ENCODE data around the gene LY6G5B. TPM values are rescaled to one million over a fixed set of nuclear protein-coding genes. Genes with fewer than 3 reads are reported as not detected.

LY6G5B gene
- total and polyA plus RNA-seq, 4 experiments from 2014 or later: 0.98 to 39.8 (median 39.3) TPM; not detected in 1

- Histone ChIP-seq H3K36me3 (ENCODE audit: insufficient read depth, low read length) (peaks cover 62% of the 10 kb centered on the region), H3K27ac (ENCODE audit: low read depth, low read length) (no peak overlapping the region), H3K4me3 (ENCODE audit: low read length in 2 of 2) (no peak overlapping the region), H3K9me3 (ENCODE audit: control insufficient read depth in 1 of 2, low read length in 2 of 2) (no peaks in the 10 kb centered on the region), H3K4me1 (ENCODE audit: insufficient read depth, low read length) (no peaks in the 10 kb centered on the region), H3K27me3 (ENCODE audit: insufficient read depth, low read length) (no peaks in the 10 kb centered on the region)
- no peaks in the 10 kb centered on the region for H3K27me3 Mint-ChIP-seq
- intact Hi-C loops (cut with micrococcal nuclease): no loop called here
- H3K9me3 Mint-ChIP-seq: no peaks in the 10 kb centered on the region
- ChIA-PET CTCF (ENCODE audit: partially characterized antibody) (interaction anchor here (1.0 to 1.3 kb wide), 5 partner anchors 32 to 185 kb away, joined by 3 to 4 read pairs (median 3); partner anchors contain the start of gene MPIG6B), POLR2A (ENCODE audit: partially characterized antibody) (interaction anchor here (1.0 to 1.6 kb wide), 3 partner anchors 11 to 173 kb away, joined by 3 to 4 read pairs (median 3); no protein-coding TSS in a partner anchor)
- H3K4me3 Mint-ChIP-seq: no peak overlapping the region
- no peak for DNase-seq
- peaks cover 0 to 3% (median under 1%) of the 10 kb centered on the region in 4 donors for H3K4me1 Mint-ChIP-seq
- H3K27ac Mint-ChIP-seq: peak overlapping the region in 3 of 7 donors; percentile 61 to 83 (median 77)
- H3K36me3 Mint-ChIP-seq: peaks cover 24 to 70% of the 10 kb centered on the region in 2 donors
Measured at GRCh38 chr6:31691078-31691463, 21.3 kb downstream of the LY6G5B start.

DNA sequence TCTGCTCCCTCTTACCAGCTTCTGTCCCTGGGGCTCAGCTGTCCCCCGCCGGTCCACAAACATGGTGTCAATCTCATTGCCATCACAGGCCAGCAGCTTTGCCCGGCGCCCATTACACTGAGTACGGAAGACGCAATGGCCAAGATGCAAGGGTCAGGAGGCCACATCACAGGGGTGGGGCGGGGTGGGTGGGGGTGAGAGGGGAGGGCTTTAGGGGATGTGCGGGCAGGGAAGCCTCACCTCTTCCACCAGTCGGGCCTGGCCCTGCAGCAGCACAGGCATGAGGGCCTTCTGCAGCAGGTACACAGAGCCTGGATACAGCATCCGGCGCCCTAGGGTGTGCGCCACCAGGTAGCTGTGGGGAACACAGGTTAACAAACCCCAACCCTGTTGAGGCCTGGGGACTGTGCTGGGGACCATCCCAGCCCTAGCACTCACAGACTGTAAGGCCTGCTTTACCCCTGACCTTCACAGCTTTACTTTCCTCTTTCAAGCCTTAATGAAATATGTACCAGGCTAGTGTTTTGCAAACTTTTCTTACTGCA is 21.9 kb downstream of the LY6G5B start:
- H3K36me3 ChIP-seq (ENCODE audit: insufficient read depth, low read length): peaks cover 63% of the 10 kb centered on the region
- Mint-ChIP-seq H3K9me3 (no peaks in the 10 kb centered on the region), H3K4me3 (no peak overlapping the region), H3K4me1 (peaks cover 0 to 3% (median under 1%) of the 10 kb centered on the region in 4 donors), H3K27ac (peak overlapping the region in 1 of 7 donors; percentile 21), H3K36me3 (peaks cover 22 to 69% of the 10 kb centered on the region in 2 donors), H3K27me3 (no peaks in the 10 kb centered on the region)
- ChIA-PET CTCF (ENCODE audit: partially characterized antibody) (interaction anchor here (1.1 to 1.3 kb wide), 4 partner anchors 31 to 144 kb away, joined by 3 to 4 read pairs (median 3); partner anchors contain the start of gene MPIG6B), POLR2A (ENCODE audit: partially characterized antibody) (interaction anchor here (1.0 to 1.4 kb wide), 3 partner anchors 11 to 132 kb away, joined by 3 read pairs; no protein-coding TSS in a partner anchor)
- no peak overlapping the region for H3K27ac ChIP-seq (ENCODE audit: low read depth, low read length)
- no peaks in the 10 kb centered on the region for H3K9me3 ChIP-seq (ENCODE audit: control insufficient read depth in 1 of 2, low read length in 2 of 2)
- H3K4me1 ChIP-seq (ENCODE audit: insufficient read depth, low read length): no peaks in the 10 kb centered on the region
- DNase-seq: no peak
- intact Hi-C loops (cut with micrococcal nuclease): no loop called here
- no peaks in the 10 kb centered on the region for H3K27me3 ChIP-seq (ENCODE audit: insufficient read depth, low read length)
- no peak overlapping the region for H3K4me3 ChIP-seq (ENCODE audit: low read length in 2 of 2)

- Mint-ChIP-seq H3K4me3 (no peak overlapping the region), H3K27ac (peak overlapping the region in 5 of 7 donors; percentile 7 to 63 (median 27)), H3K4me1 (peaks cover 2 to 4% (median 2%) of the 10 kb centered on the region in 4 donors), H3K36me3 (peaks cover 25 to 70% of the 10 kb centered on the region in 2 donors), H3K27me3 (no peaks in the 10 kb centered on the region), H3K9me3 (no peaks in the 10 kb centered on the region)
- POLR2A ChIA-PET (ENCODE audit: partially characterized antibody): interaction anchor here (1.0 to 3.0 kb wide), 4 partner anchors 10 to 182 kb away, joined by 3 to 15 read pairs (median 4); partner anchors contain the start of gene ABHD16A
- Histone ChIP-seq H3K9me3 (ENCODE audit: control insufficient read depth in 1 of 2, low read length in 2 of 2) (no peaks in the 10 kb centered on the region), H3K27me3 (ENCODE audit: insufficient read depth, low read length) (no peaks in the 10 kb centered on the region), H3K4me1 (ENCODE audit: insufficient read depth, low read length) (peaks cover 2% of the 10 kb centered on the region), H3K4me3 (ENCODE audit: low read length in 2 of 2) (no peak overlapping the region), H3K36me3 (ENCODE audit: insufficient read depth, low read length) (peaks cover 65% of the 10 kb centered on the region), H3K27ac (ENCODE audit: low read depth, low read length) (no peak overlapping the region)
- intact Hi-C loops (cut with micrococcal nuclease): no loop called here
- CTCF ChIA-PET (ENCODE audit: partially characterized antibody): interaction anchor here (1.1 kb wide), 1 partner anchor 78 kb away, joined by 3 read pairs; no protein-coding TSS in a partner anchor
- DNase-seq: no peak
Measured at GRCh38 chr6:31692353-31692752, 22.6 kb downstream of the LY6G5B start.

DNA sequence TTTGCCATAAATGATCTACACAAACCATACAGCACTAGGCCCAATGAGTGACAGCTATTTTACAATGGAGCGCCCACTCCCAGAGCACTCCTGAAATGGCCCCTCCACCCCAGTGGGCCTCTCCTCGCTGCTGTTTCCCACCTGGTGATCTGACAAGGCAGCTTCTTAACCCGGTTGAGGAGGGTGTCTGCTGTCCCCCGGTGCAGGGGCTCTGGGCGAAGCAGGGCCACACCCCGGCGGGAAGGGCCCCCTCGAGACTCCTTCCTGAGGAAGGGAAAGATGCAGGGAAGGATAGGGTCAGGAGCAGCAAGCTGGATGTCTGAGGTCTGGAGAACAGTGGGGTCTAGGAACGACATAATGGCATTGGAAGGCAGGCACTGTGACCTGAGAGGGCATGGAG is 23.1 kb downstream of the LY6G5B start:
- peaks cover 29 to 70% of the 10 kb centered on the region in 2 donors for H3K36me3 Mint-ChIP-seq
- no peak overlapping the region for H3K27ac ChIP-seq (ENCODE audit: low read depth, low read length)
- H3K4me1 ChIP-seq (ENCODE audit: insufficient read depth, low read length): peaks cover 7% of the 10 kb centered on the region
- DNase-seq: no peak
- H3K27me3 ChIP-seq (ENCODE audit: insufficient read depth, low read length): no peaks in the 10 kb centered on the region
- no peaks in the 10 kb centered on the region for H3K27me3 Mint-ChIP-seq
- POLR2A ChIA-PET (ENCODE audit: partially characterized antibody): interaction anchor here (1.0 to 3.0 kb wide), 2 partner anchors 10 to 182 kb away, joined by 5 to 15 read pairs; partner anchors contain the start of gene ABHD16A
- no peak overlapping the region for H3K4me3 Mint-ChIP-seq
- peak overlapping the region in 2 of 7 donors; percentile 48 to 84 for H3K27ac Mint-ChIP-seq
- CTCF ChIA-PET (ENCODE audit: partially characterized antibody): interaction anchor here (1.0 to 1.1 kb wide), 2 partner anchors 12 to 77 kb away, joined by 3 to 4 read pairs; partner anchors contain the start of gene LY6G5C
- no peak overlapping the region for H3K4me3 ChIP-seq (ENCODE audit: low read length in 2 of 2)
- peaks cover 65% of the 10 kb centered on the region for H3K36me3 ChIP-seq (ENCODE audit: insufficient read depth, low read length)
- intact Hi-C loops (cut with micrococcal nuclease): no loop called here
- H3K4me1 Mint-ChIP-seq: peaks cover 6 to 9% (median 8%) of the 10 kb centered on the region in 4 donors
- no peaks in the 10 kb centered on the region for H3K9me3 Mint-ChIP-seq
- no peaks in the 10 kb centered on the region for H3K9me3 ChIP-seq (ENCODE audit: control insufficient read depth in 1 of 2, low read length in 2 of 2)

DNA sequence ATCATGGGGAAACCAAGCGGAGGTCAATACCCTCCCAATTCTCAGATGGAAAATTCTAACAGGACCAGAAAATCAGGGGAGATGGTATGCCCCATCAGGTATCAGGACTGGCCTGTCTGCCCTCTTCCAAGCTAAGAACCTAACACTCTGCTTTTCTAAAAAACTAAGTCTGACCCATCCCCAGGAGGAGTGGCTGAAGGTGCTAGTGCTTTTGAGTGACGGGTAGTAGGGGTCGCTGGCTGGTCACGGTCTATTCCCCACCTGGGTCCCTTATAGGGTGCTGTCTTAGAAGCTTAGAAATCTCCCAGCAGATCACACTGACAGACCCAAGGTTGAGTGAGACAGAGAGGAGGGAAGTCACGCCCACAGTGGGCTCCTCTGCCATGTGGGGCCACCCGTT is 23.8 kb downstream of the LY6G5B start:
- Histone ChIP-seq H3K4me3 (ENCODE audit: low read length in 2 of 2) (no peak overlapping the region), H3K9me3 (ENCODE audit: control insufficient read depth in 1 of 2, low read length in 2 of 2) (no peaks in the 10 kb centered on the region), H3K4me1 (ENCODE audit: insufficient read depth, low read length) (peaks cover 7% of the 10 kb centered on the region), H3K36me3 (ENCODE audit: insufficient read depth, low read length) (peaks cover 59% of the 10 kb centered on the region), H3K27me3 (ENCODE audit: insufficient read depth, low read length) (no peaks in the 10 kb centered on the region), H3K27ac (ENCODE audit: low read depth, low read length) (no peak overlapping the region)
- intact Hi-C loops (cut with micrococcal nuclease): no loop called here
- H3K4me1 Mint-ChIP-seq: peaks cover 8 to 13% (median 10%) of the 10 kb centered on the region in 4 donors
- H3K27me3 Mint-ChIP-seq: no peaks in the 10 kb centered on the region
- DNase-seq: no peak
- ChIA-PET CTCF (ENCODE audit: partially characterized antibody) (interaction anchor here (0.7 to 1.3 kb wide), 3 partner anchors 9 to 989 kb away, joined by 3 to 4 read pairs (median 4); partner anchors contain the start of gene LY6G5C), POLR2A (ENCODE audit: partially characterized antibody) (interaction anchor here (0.7 to 3.0 kb wide), 5 partner anchors 9 to 181 kb away, joined by 3 to 15 read pairs (median 5); partner anchors contain the start of gene ABHD16A)
- H3K36me3 Mint-ChIP-seq: peaks cover 30 to 69% of the 10 kb centered on the region in 2 donors
- no peak overlapping the region for H3K4me3 Mint-ChIP-seq
- H3K27ac Mint-ChIP-seq: no peak overlapping the region
- no peaks in the 10 kb centered on the region for H3K9me3 Mint-ChIP-seq

GRCh38 chr6:31697555-31697954 is 27.8 kb downstream of the LY6G5B start:
- H3K27ac ChIP-seq (ENCODE audit: low read depth, low read length): no peak overlapping the region
- H3K9me3 Mint-ChIP-seq: peaks cover 0 to 3% (median 0%) of the 10 kb centered on the region in 8 donors
- peaks cover 30 to 58% of the 10 kb centered on the region in 2 donors for H3K36me3 Mint-ChIP-seq
- no peaks in the 10 kb centered on the region for H3K27me3 Mint-ChIP-seq
- ChIA-PET POLR2A (ENCODE audit: partially characterized antibody) (no interaction called here), CTCF (ENCODE audit: partially characterized antibody) (no interaction called here)
- H3K27ac Mint-ChIP-seq: peak overlapping the region; percentile 15 to 88 (median 74)
- DNase-seq: no peak
- H3K9me3 ChIP-seq (ENCODE audit: control insufficient read depth in 1 of 2, low read length in 2 of 2): no peaks in the 10 kb centered on the region
- H3K4me3 ChIP-seq (ENCODE audit: low read length in 2 of 2): no peak overlapping the region
- H3K4me1 ChIP-seq (ENCODE audit: insufficient read depth, low read length): peaks cover 28% of the 10 kb centered on the region
- intact Hi-C loops (cut with micrococcal nuclease): no loop called here
- no peak overlapping the region for H3K4me3 Mint-ChIP-seq
- H3K4me1 Mint-ChIP-seq: peaks cover 23 to 39% (median 31%) of the 10 kb centered on the region in 4 donors
- H3K27me3 ChIP-seq (ENCODE audit: insufficient read depth, low read length): no peaks in the 10 kb centered on the region
- H3K36me3 ChIP-seq (ENCODE audit: insufficient read depth, low read length): peaks cover 53% of the 10 kb centered on the region

- peaks cover 25 to 53% (median 41%) of the 10 kb centered on the region in 4 donors for H3K4me1 Mint-ChIP-seq
- peak overlapping the region; percentile 97 for H3K27ac ChIP-seq (ENCODE audit: low read depth, low read length)
- no peaks in the 10 kb centered on the region for H3K9me3 ChIP-seq (ENCODE audit: control insufficient read depth in 1 of 2, low read length in 2 of 2)
- H3K9me3 Mint-ChIP-seq: peaks cover 0 to 5% (median 0%) of the 10 kb centered on the region in 8 donors
- no peaks in the 10 kb centered on the region for H3K27me3 Mint-ChIP-seq
- ChIA-PET CTCF (ENCODE audit: partially characterized antibody) (no interaction called here), POLR2A (ENCODE audit: partially characterized antibody) (interaction anchor here (1.1 to 2.7 kb wide), 2 partner anchors 127 to 162 kb away, joined by 3 to 9 read pairs; partner anchors contain the start of gene NEU1)
- H3K4me3 Mint-ChIP-seq: peak overlapping the region; percentile 72 to 99 (median 98)
- no peak overlapping the region for H3K4me3 ChIP-seq (ENCODE audit: low read length in 2 of 2)
- H3K36me3 ChIP-seq (ENCODE audit: insufficient read depth, low read length): peaks cover 31% of the 10 kb centered on the region
- intact Hi-C loops (cut with micrococcal nuclease): no loop called here
- DNase-seq: no peak
- H3K27ac Mint-ChIP-seq: peak overlapping the region; percentile 64 to 99 (median 81)
- H3K27me3 ChIP-seq (ENCODE audit: insufficient read depth, low read length): no peaks in the 10 kb centered on the region
- H3K4me1 ChIP-seq (ENCODE audit: insufficient read depth, low read length): peaks cover 35% of the 10 kb centered on the region
- H3K36me3 Mint-ChIP-seq: peaks cover 24 to 41% of the 10 kb centered on the region in 2 donors
Measured at GRCh38 chr6:31700740-31701401, 31.1 kb downstream of the LY6G5B start.
